Neural progenitor cell (in vitro differentiated cells): Measurements from ENCODE around the gene MERTK.

Experiments
- CTCF ChIP-seq: fragments of 200-600 bp; sonication (generic); IDR thresholded peaks from 2 replicates; pipeline ENCODE4 v1.5.1; 2017; ENCODE audit warnings: antibody characterized with exemption, mild to moderate bottlenecking
- EZH2 ChIP-seq: fragments of 200-600 bp; sonication (generic); IDR thresholded peaks from 2 replicates; pipeline ENCODE4 v1.6.1; 2017; ENCODE audit warnings: antibody characterized with exemption, mild to moderate bottlenecking, moderate library complexity
- EZH2phosphoT487 ChIP-seq: fragments of 200-600 bp; sonication (generic); IDR thresholded peaks from 2 replicates; pipeline ENCODE4 v1.6.1; 2017; ENCODE audit warnings: antibody characterized with exemption

GRCh38 chr2:112075490-112076260, 177.3 kb downstream of the MERTK start:
- TF ChIP-seq CTCF (no peak), EZH2phosphoT487 (no peak), EZH2 (no peak)
